H1 (cell line): ENCODE results near the gene RSPO3.

Source experiments
- BRCA1 ChIP-seq: IDR thresholded peaks from 2 replicates; pipeline ENCODE4 v1.6.1; 2012; ENCODE audit warnings: low read depth, low read length, improper control_type of control experiment
- CHD1 ChIP-seq: IDR thresholded peaks from 2 replicates; pipeline ENCODE4 v1.6.1; 2012; ENCODE audit warnings: low read depth, low read length, improper control_type of control experiment
- CHD2 ChIP-seq: IDR thresholded peaks from 2 replicates; pipeline ENCODE4 v1.6.1; 2012; ENCODE audit warnings: low read length, improper control_type of control experiment
- EP300 ChIP-seq, 2 experiments: IDR thresholded peaks; 1 replicate in 1 of 2; 2 replicates in 1 of 2; pipeline ENCODE4 v1.6.1; 2011 to 2012; ENCODE audit warnings: low read depth in 2 of 2, low read length in 2 of 2, mild to moderate bottlenecking in 2 of 2, borderline replicate concordance in 1 of 2, inconsistent platforms in 1 of 2, moderate library complexity in 1 of 2
- GABPA ChIP-seq: IDR thresholded peaks from 2 replicates; pipeline ENCODE4 v1.6.1; 2011; ENCODE audit warnings: mild to moderate bottlenecking, low read length, moderate library complexity, borderline replicate concordance; ENCODE audit not compliant: insufficient read depth
- POLR2A ChIP-seq, 2 experiments: IDR thresholded peaks; 1 replicate in 1 of 2; 2 replicates in 1 of 2; pipeline ENCODE4 v1.6.1; 2011; ENCODE audit warnings: low read depth in 2 of 2, low read length in 2 of 2, mild to moderate bottlenecking in 2 of 2; ENCODE audit errors: control extremely low read depth in 1 of 2
- POLR2AphosphoS5 ChIP-seq: IDR thresholded peaks from 2 replicates; pipeline ENCODE4 v1.6.1; 2011; ENCODE audit warnings: low read depth, low read length
- SIN3A ChIP-seq, 2 experiments: IDR thresholded peaks in 1 of 2; conservative IDR thresholded peaks in 1 of 2; 2 replicates each; pipeline ENCODE4 v1.6.1; 2011 to 2012; ENCODE audit warnings: low read length in 2 of 2, improper control_type of control experiment in 1 of 2, low read depth in 1 of 2, mild to moderate bottlenecking in 1 of 2
- SP4 ChIP-seq: IDR thresholded peaks from 2 replicates; pipeline ENCODE4 v1.6.1; 2012; ENCODE audit warnings: low read length, inconsistent platforms
- TAF1 ChIP-seq: IDR thresholded peaks from 2 replicates; pipeline ENCODE4 v1.6.1; 2011; ENCODE audit warnings: mild to moderate bottlenecking, low read depth, low read length
- YY1 ChIP-seq: IDR thresholded peaks from 2 replicates; pipeline ENCODE4 v1.6.1; 2011; ENCODE audit warnings: low read depth, mild to moderate bottlenecking, low read length
- TF ChIP-seq, protein P1 (sequence below), 3 experiments: IDR thresholded peaks; 1 replicate in 2 of 3; 2 replicates in 1 of 3; pipeline versions ENCODE4 v1.5.1 to v1.6.1; 2011; ENCODE audit warnings: low read length in 3 of 3, mild to moderate bottlenecking in 3 of 3, inconsistent platforms in 2 of 3, low read depth in 1 of 3, moderate library complexity in 1 of 3; ENCODE audit not compliant: insufficient read depth in 1 of 3; ENCODE audit errors: control extremely low read depth in 1 of 3
- TF ChIP-seq, protein P2 (sequence below): IDR thresholded peaks from 2 replicates; pipeline ENCODE4 v1.6.1; 2011; ENCODE audit warnings: low read length, improper control_type of control experiment

DNA sequence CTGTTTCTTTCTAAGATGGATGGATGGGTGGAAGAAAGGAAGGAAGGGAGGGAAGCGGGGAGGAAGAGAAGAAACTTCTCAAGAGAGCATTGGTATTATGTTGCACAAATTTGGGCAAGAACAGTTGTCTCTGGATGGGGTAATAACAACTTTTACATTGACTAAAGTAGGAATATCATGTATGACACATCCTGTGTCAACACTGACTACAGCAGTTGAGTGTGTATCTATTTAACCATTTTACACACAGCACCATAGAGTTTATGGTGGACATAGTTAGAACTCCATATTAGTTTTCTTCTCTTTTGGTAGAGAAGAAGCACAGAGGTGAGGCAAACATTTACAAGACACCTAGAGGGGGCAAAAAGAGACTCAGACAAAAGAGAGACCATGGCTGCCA, 103.9 kb downstream of the RSPO3 start:
- TF ChIP-seq CHD2 (no peak), EP300 (IDR thresholded peaks at IDR 0.05; ENCODE audit: borderline replicate concordance in 1 of 2, low read depth in 2 of 2, low read length in 2 of 2) (no peak), GABPA (no peak), POLR2AphosphoS5 (no peak), SIN3A (conservative IDR thresholded peaks at IDR 0.05 in 1 of 2, IDR thresholded peaks at IDR 0.05 in 1 of 2; ENCODE audit: low read depth in 1 of 2, low read length in 2 of 2) (no peak), YY1 (no peak), SP4 (no peak), TAF1 (no peak), CHD1 (no peak), BRCA1 (no peak), POLR2A (IDR thresholded peaks at IDR 0.05; ENCODE audit: control extremely low read depth in 1 of 2, low read depth in 2 of 2, low read length in 2 of 2) (no peak)
- TF ChIP-seq, protein P1, sequence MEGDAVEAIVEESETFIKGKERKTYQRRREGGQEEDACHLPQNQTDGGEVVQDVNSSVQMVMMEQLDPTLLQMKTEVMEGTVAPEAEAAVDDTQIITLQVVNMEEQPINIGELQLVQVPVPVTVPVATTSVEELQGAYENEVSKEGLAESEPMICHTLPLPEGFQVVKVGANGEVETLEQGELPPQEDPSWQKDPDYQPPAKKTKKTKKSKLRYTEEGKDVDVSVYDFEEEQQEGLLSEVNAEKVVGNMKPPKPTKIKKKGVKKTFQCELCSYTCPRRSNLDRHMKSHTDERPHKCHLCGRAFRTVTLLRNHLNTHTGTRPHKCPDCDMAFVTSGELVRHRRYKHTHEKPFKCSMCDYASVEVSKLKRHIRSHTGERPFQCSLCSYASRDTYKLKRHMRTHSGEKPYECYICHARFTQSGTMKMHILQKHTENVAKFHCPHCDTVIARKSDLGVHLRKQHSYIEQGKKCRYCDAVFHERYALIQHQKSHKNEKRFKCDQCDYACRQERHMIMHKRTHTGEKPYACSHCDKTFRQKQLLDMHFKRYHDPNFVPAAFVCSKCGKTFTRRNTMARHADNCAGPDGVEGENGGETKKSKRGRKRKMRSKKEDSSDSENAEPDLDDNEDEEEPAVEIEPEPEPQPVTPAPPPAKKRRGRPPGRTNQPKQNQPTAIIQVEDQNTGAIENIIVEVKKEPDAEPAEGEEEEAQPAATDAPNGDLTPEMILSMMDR (IDR thresholded peaks at IDR 0.05; ENCODE audit: control extremely low read depth in 1 of 3, insufficient read depth in 1 of 3, low read depth in 1 of 3, low read length in 3 of 3), result no peak
- TF ChIP-seq, protein P2, sequence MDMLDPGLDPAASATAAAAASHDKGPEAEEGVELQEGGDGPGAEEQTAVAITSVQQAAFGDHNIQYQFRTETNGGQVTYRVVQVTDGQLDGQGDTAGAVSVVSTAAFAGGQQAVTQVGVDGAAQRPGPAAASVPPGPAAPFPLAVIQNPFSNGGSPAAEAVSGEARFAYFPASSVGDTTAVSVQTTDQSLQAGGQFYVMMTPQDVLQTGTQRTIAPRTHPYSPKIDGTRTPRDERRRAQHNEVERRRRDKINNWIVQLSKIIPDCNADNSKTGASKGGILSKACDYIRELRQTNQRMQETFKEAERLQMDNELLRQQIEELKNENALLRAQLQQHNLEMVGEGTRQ, result no peak
